ENCODE results near the gene ATF4. TPM values are rescaled to one million over a fixed set of nuclear protein-coding genes. Genes with fewer than 3 reads are reported as not detected.

Gene ATF4
- total and polyA plus RNA-seq, 3 donors from 2014 or later: 192 to 228 (median 227) TPM

- Histone ChIP-seq H3K27ac (no peak overlapping the region), H3K9me3 (no peaks in the 10 kb centered on the region), H3K36me3 (ENCODE audit: low read depth, missing control alignments) (no peaks in the 10 kb centered on the region), H3K4me3 (no peak overlapping the region), H3K4me1 (peaks cover 5% of the 10 kb centered on the region), H3K27me3 (no peaks in the 10 kb centered on the region)
- no peak for TF ChIP-seq POLR2A (IDR thresholded peaks at IDR 0.05)
- TF ChIP-seq CTCF (IDR thresholded peaks at IDR 0.05): no peak
- intact Hi-C loops (cut with DNase I; ENCODE audit: low total_unique reads): no loop called here
- no peak for DNase-seq
- WGBS, 2 donors: 82 to 84% methylated on average over 3 of the region's 3 CpGs
These were observed 28.2 kb upstream of the ATF4 start for GRCh38 chr22:39492186-39492585.

- no peak overlapping the region for H3K4me3 ChIP-seq
- H3K27ac ChIP-seq: no peak overlapping the region
- peaks cover 5% of the 10 kb centered on the region for H3K4me1 ChIP-seq
- H3K9me3 ChIP-seq: no peaks in the 10 kb centered on the region
- no peaks in the 10 kb centered on the region for H3K27me3 ChIP-seq
- DNase-seq: no peak
- intact Hi-C loops (cut with DNase I; ENCODE audit: low total_unique reads): no loop called here
- TF ChIP-seq POLR2A (IDR thresholded peaks at IDR 0.05) (no peak), CTCF (IDR thresholded peaks at IDR 0.05) (no peak)
- no peaks in the 10 kb centered on the region for H3K36me3 ChIP-seq (ENCODE audit: low read depth, missing control alignments)
- 59 to 66% methylated on average over 4 of the region's 4 CpGs for WGBS, 2 donors
These were observed 26.6 kb upstream of the ATF4 start for GRCh38 chr22:39493759-39494158.

GRCh38 chr22:39494471-39495120 lies 25.8 kb upstream of the ATF4 start:
- H3K4me1 ChIP-seq: peaks cover 4% of the 10 kb centered on the region
- no peak for DNase-seq
- H3K27me3 ChIP-seq: no peaks in the 10 kb centered on the region
- intact Hi-C loops (cut with DNase I; ENCODE audit: low total_unique reads): no loop called here
- no peak overlapping the region for H3K4me3 ChIP-seq
- TF ChIP-seq POLR2A (IDR thresholded peaks at IDR 0.05) (no peak), CTCF (IDR thresholded peaks at IDR 0.05) (no peak)
- H3K36me3 ChIP-seq (ENCODE audit: low read depth, missing control alignments): no peaks in the 10 kb centered on the region
- no peaks in the 10 kb centered on the region for H3K9me3 ChIP-seq
- 82 to 88% methylated on average over 10 of the region's 10 CpGs for WGBS, 2 donors
- no peak overlapping the region for H3K27ac ChIP-seq

GRCh38 chr22:39496131-39496838 lies 24.1 kb upstream of the ATF4 start:
- Histone ChIP-seq H3K36me3 (ENCODE audit: low read depth, missing control alignments) (no peaks in the 10 kb centered on the region), H3K4me3 (no peak overlapping the region), H3K27me3 (no peaks in the 10 kb centered on the region), H3K27ac (no peak overlapping the region), H3K9me3 (no peaks in the 10 kb centered on the region), H3K4me1 (peaks cover 10% of the 10 kb centered on the region)
- peak; percentile 86 for DNase-seq
- intact Hi-C loops (cut with DNase I; ENCODE audit: low total_unique reads): no loop called here
- 46 to 53% methylated on average over 7 to 13 of the region's 13 CpGs for WGBS, 2 donors
- TF ChIP-seq CTCF (IDR thresholded peaks at IDR 0.05) (peak; percentile 56 to 74 (median 72)), POLR2A (IDR thresholded peaks at IDR 0.05) (no peak)

All from testis (tissue), 3 donors.